HG02870 (cell line): ENCODE results near the gene ADARB2.
"Not testable (repeated sequence)": the region's sequence is repeated elsewhere in the genome, so short reads cannot be mapped to it uniquely, and the experiment has no call there.

Experiments used
- ATAC-seq: cut with Tn5 transposase; IDR thresholded peaks from one replicate; pipeline ENCODE4 v1.9.1; 2021; ENCODE audit warnings: mild to moderate bottlenecking, moderate library complexity; ENCODE audit not compliant: unreplicated experiment

ADARB2 gene

GRCh38 chr10:1253523-1254353 is 483.6 kb downstream of the ADARB2 start:
- ATAC-seq = no peak

- no peak for ATAC-seq
These were observed 485.6 kb downstream of the ADARB2 start for GRCh38 chr10:1251769-1252168.

- ATAC-seq = no peak
These were observed 488.0 kb downstream of the ADARB2 start for GRCh38 chr10:1249142-1249920.

- ATAC-seq = not testable (repeated sequence)
These were observed 489.1 kb downstream of the ADARB2 start for GRCh38 chr10:1248262-1248630.

GRCh38 chr10:1247598-1248261 is 489.6 kb downstream of the ADARB2 start:
- no peak for ATAC-seq

- no peak for ATAC-seq
These were observed 492.8 kb downstream of the ADARB2 start for GRCh38 chr10:1244493-1244892.

- no peak for ATAC-seq
These were observed 493.7 kb downstream of the ADARB2 start for GRCh38 chr10:1243486-1244234.

GRCh38 chr10:1242975-1243374 is 494.4 kb downstream of the ADARB2 start:
- no peak for ATAC-seq

- no peak for ATAC-seq
These were observed 495.1 kb downstream of the ADARB2 start for GRCh38 chr10:1241973-1242935.

- ATAC-seq = no peak
These were observed 495.9 kb downstream of the ADARB2 start for GRCh38 chr10:1241322-1241890.

GRCh38 chr10:1240341-1240775 is 497.0 kb downstream of the ADARB2 start:
- ATAC-seq = no peak

- no peak for ATAC-seq
These were observed 504.3 kb downstream of the ADARB2 start for GRCh38 chr10:1233031-1233430.

- no peak for ATAC-seq
These were observed 505.0 kb downstream of the ADARB2 start for GRCh38 chr10:1232164-1232911.

GRCh38 chr10:1230592-1231275 is 506.6 kb downstream of the ADARB2 start:
- ATAC-seq = no peak

- ATAC-seq = no peak
These were observed 507.2 kb downstream of the ADARB2 start for GRCh38 chr10:1230138-1230537.

GRCh38 chr10:1229574-1229973 is 507.8 kb downstream of the ADARB2 start:
- no peak for ATAC-seq

GRCh38 chr10:1229116-1229515 is 508.2 kb downstream of the ADARB2 start:
- ATAC-seq = no peak

GRCh38 chr10:1228467-1228975 is 508.8 kb downstream of the ADARB2 start:
- no peak for ATAC-seq
